A549 (cell line): ENCODE data around the gene RPL31. TPM values are rescaled to one million over a fixed set of nuclear protein-coding genes. Genes with fewer than 3 reads are reported as not detected.

Experiments used
- ATAC-seq, 2 experiments: fragments of 200-7000 bp in 1 of 2; fragments of >200 bp in 1 of 2; cut with Nextera tagmentation in 1 of 2; cut with Tn5 transposase in 1 of 2; 3 replicates each; pipeline versions ENCODE4 v1.8.0 to v1.9.1; 2018 to 2020; ENCODE audit warnings: mild to moderate bottlenecking in 1 of 2, moderate library complexity in 1 of 2
- CTCF ChIA-PET: fragments of 300-600 bp; sonication (Branson Sonifier 250); formaldehyde crosslinking; extraction: SDS; loops from one replicate; lab custom pipeline; 2021; ENCODE audit warnings: antibody characterized with exemption, inconsistent platforms; lab: Yijun Ruan, JAX
- POLR2A ChIA-PET: fragments of 350-600 bp; formaldehyde crosslinking; extraction: SDS; loops from one replicate; lab custom pipeline; 2021; ENCODE audit warnings: antibody characterized with exemption, inconsistent platforms; lab: Yijun Ruan, JAX
- DNase-seq, 2 experiments: peaks; one replicate each; pipeline versions ENCODE4 v3.0.0 to v3.0.0-alpha.2; 2011 to 2016; ENCODE audit warnings: low read depth in 1 of 2, low spot score in 1 of 2
- FAIRE-seq: peaks from 2 replicates; lab custom pipeline; 2011; peaks lifted over from hg19 to GRCh38; lab: Jason Lieb, UNC
- H3K27ac ChIP-seq, 2 experiments: fragments of >200 bp; sonication (Bioruptor Twin); formaldehyde crosslinking; 3 replicates each; pipeline ENCODE4 v1.5.1; 2016 to 2017
- H3K4me1 ChIP-seq: fragments of >200 bp; sonication (Bioruptor Twin); formaldehyde crosslinking; 3 replicates; pipeline ENCODE4 v1.6.1; 2016
- H3K4me2 ChIP-seq: fragments of >200 bp; sonication (Bioruptor Twin); formaldehyde crosslinking; 3 replicates; pipeline ENCODE4 v1.6.1; 2016
- H3K4me3 ChIP-seq: fragments of >200 bp; sonication (Bioruptor Twin); formaldehyde crosslinking; 3 replicates; pipeline ENCODE4 v1.5.1; 2016
- H3K9me3 ChIP-seq: fragments of >200 bp; sonication (Bioruptor Twin); formaldehyde crosslinking; 3 replicates; pipeline ENCODE4 v1.6.1; 2016
- CBX8 ChIP-seq: fragments of 200-600 bp; sonication (generic); IDR thresholded peaks from 2 replicates; pipeline ENCODE4 v1.6.1; 2016
- EHF ChIP-seq: fragments of 250-450 bp; sonication (Bioruptor Pico); IDR thresholded peaks from 2 replicates; pipeline ENCODE4 v1.5.0; 2020; ENCODE audit warnings: mild to moderate bottlenecking
- EP300 ChIP-seq, 2 experiments: fragments of >200 bp; sonication (Bioruptor Twin); formaldehyde crosslinking; IDR thresholded peaks; 2 replicates in 1 of 2; 3 replicates in 1 of 2; pipeline ENCODE4 v1.6.1; 2016 to 2017
- FOSB ChIP-seq: fragments of 250-450 bp; sonication (Bioruptor Pico); IDR thresholded peaks from 2 replicates; pipeline ENCODE4 v1.5.0; 2020; ENCODE audit warnings: mild to moderate bottlenecking, moderate library complexity
- FOXS1 ChIP-seq: fragments of 250-450 bp; sonication (Bioruptor Pico); IDR thresholded peaks from 2 replicates; pipeline ENCODE4 v1.5.0; 2020; ENCODE audit warnings: mild to moderate bottlenecking, moderate library complexity
- HEYL ChIP-seq: fragments of 250-450 bp; sonication (Bioruptor Pico); IDR thresholded peaks from 2 replicates; pipeline ENCODE4 v1.8.0; 2021; ENCODE audit warnings: mild to moderate bottlenecking, moderate library complexity
- HOXA7 ChIP-seq: fragments of 250-450 bp; sonication (Bioruptor Pico); IDR thresholded peaks from 2 replicates; pipeline ENCODE4 v1.5.0; 2020; ENCODE audit warnings: mild to moderate bottlenecking, moderate library complexity
- HOXB5 ChIP-seq: fragments of 250-450 bp; sonication (Bioruptor Pico); IDR thresholded peaks from 2 replicates; pipeline ENCODE4 v1.5.0; 2020; ENCODE audit warnings: mild to moderate bottlenecking, moderate library complexity
- KDM5A ChIP-seq: fragments of 200-600 bp; sonication (generic); IDR thresholded peaks from 2 replicates; pipeline ENCODE4 v1.6.1; 2016; ENCODE audit warnings: antibody characterized with exemption, mild to moderate bottlenecking
- MYC ChIP-seq: IDR thresholded peaks from 2 replicates; pipeline ENCODE4 v1.6.1; 2012; ENCODE audit warnings: mild to moderate bottlenecking, inconsistent platforms, low read length, improper control_type of control experiment, borderline replicate concordance
- NFE2L2 ChIP-seq: fragments of 150-350 bp; conservative IDR thresholded peaks from 2 replicates; pipeline ENCODE4 v1.6.1; 2014; ENCODE audit warnings: low read length
- NR3C1 ChIP-seq: fragments of >200 bp; sonication (Bioruptor Twin); formaldehyde crosslinking; IDR thresholded peaks from 3 replicates; pipeline ENCODE4 v1.6.1; 2017
- PHF8 ChIP-seq: fragments of 200-600 bp; sonication (generic); IDR thresholded peaks from 2 replicates; pipeline ENCODE4 v1.6.1; 2016; ENCODE audit warnings: low read depth, mild to moderate bottlenecking, antibody characterized with exemption, moderate library complexity, borderline replicate concordance
- POLR2A ChIP-seq: IDR thresholded peaks from 2 replicates; pipeline ENCODE4 v1.6.1; 2012; ENCODE audit warnings: mild to moderate bottlenecking, low read length
- RARB ChIP-seq: fragments of 250-450 bp; sonication (Bioruptor Pico); IDR thresholded peaks from 2 replicates; pipeline ENCODE4 v1.8.0; 2021; ENCODE audit warnings: mild to moderate bottlenecking, moderate library complexity
- RCOR1 ChIP-seq: fragments of 150-350 bp; IDR thresholded peaks from 2 replicates; pipeline ENCODE4 v1.6.1; 2014; ENCODE audit warnings: antibody characterized with exemption, low read length, low read depth
- TFCP2L1 ChIP-seq: fragments of 250-450 bp; sonication (Bioruptor Pico); IDR thresholded peaks from 2 replicates; pipeline ENCODE4 v1.5.0; 2021; ENCODE audit warnings: mild to moderate bottlenecking
- ZC3H11A ChIP-seq: fragments of 450-650 bp; IDR thresholded peaks from 2 replicates; pipeline ENCODE4 v1.6.1; 2014; ENCODE audit warnings: antibody characterized with exemption, mild to moderate bottlenecking
- WGBS: methylation state at CpG from one replicate; pipeline ENCODE4 v1.1.6; 2017; ENCODE audit errors: missing lambda C conversion rate; 5-methylcytosine and 5-hydroxymethylcytosine counted together
- polyA plus RNA-seq, 4 experiments: library from polyadenylated mRNA; depleted of rRNA in 3 of 4; stranded (reverse); fragments of >200 nt; fragmentation: RNase III in 1 of 4; extraction: RNeasy Plus Mini Kit Qiagen cat#74134 plus additional on column Dnase treatment in 1 of 4; gene quantifications; 2 replicates in 3 of 4; 3 replicates in 1 of 4; pipeline ENCODE4 v1.2.3, GENCODE V29; 2011 to 2017
- TF ChIP-seq, protein P1 (sequence below): fragments of 150-350 bp; IDR thresholded peaks from 2 replicates; pipeline ENCODE4 v1.6.1; 2014; ENCODE audit warnings: low read depth, mild to moderate bottlenecking, low read length
- TF ChIP-seq, protein P2 (sequence below): fragments of 200-600 bp; sonication (generic); IDR thresholded peaks from 2 replicates; pipeline ENCODE4 v1.6.1; 2016; ENCODE audit warnings: antibody characterized with exemption, mild to moderate bottlenecking, moderate library complexity
- TF ChIP-seq, protein P3 (sequence below): fragments of 450-650 bp; IDR thresholded peaks from 2 replicates; pipeline ENCODE4 v1.6.1; 2014; ENCODE audit warnings: antibody characterized with exemption
- TF ChIP-seq, protein P4 (sequence below): fragments of >200 bp; sonication (Bioruptor Twin); formaldehyde crosslinking; IDR thresholded peaks from 2 replicates; pipeline ENCODE4 v1.6.1; 2016

Gene RPL31
- polyA plus RNA-seq, 2 of the 4 experiments (the other 2 are of a cell fraction): 1,803 to 2,064 TPM

DNA sequence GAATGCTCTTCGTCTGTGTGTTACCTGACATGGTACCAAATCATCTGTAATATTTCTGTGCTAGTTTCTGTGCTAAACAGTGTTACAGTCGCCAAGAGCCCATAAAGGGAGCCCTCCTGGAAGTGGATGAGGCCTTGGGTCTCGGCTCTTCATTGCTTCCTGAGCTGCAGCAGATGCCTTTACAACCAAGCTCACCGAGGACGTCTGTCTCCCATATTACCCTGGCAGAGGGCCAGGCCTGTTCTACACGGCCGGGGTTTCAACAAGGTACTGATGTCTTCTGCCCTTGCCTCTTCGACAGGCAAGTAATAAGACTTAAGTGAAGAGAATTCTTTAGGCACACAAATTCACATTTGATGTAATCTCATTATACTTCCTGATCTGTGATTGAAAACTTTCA lies 16.8 kb downstream of the RPL31 start:
- Histone ChIP-seq H3K9me3 (no peaks in the 10 kb centered on the region), H3K4me3 (no peak overlapping the region), H3K4me1 (no peaks in the 10 kb centered on the region), H3K27ac (no peak overlapping the region), H3K4me2 (no peak overlapping the region)
- TF ChIP-seq EHF (CRISPR knock-in tag) (no peak), KDM5A (no peak)
- TF ChIP-seq, protein P1, sequence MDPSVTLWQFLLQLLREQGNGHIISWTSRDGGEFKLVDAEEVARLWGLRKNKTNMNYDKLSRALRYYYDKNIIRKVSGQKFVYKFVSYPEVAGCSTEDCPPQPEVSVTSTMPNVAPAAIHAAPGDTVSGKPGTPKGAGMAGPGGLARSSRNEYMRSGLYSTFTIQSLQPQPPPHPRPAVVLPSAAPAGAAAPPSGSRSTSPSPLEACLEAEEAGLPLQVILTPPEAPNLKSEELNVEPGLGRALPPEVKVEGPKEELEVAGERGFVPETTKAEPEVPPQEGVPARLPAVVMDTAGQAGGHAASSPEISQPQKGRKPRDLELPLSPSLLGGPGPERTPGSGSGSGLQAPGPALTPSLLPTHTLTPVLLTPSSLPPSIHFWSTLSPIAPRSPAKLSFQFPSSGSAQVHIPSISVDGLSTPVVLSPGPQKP: no peak
- ATAC-seq (no peak), FAIRE-seq (no peak), DNase-seq (no peak)
- WGBS: 69% methylated on average over 8 of the region's 8 CpGs
- POLR2A ChIA-PET: no interaction called here
- CTCF ChIA-PET: no interaction called here

DNA sequence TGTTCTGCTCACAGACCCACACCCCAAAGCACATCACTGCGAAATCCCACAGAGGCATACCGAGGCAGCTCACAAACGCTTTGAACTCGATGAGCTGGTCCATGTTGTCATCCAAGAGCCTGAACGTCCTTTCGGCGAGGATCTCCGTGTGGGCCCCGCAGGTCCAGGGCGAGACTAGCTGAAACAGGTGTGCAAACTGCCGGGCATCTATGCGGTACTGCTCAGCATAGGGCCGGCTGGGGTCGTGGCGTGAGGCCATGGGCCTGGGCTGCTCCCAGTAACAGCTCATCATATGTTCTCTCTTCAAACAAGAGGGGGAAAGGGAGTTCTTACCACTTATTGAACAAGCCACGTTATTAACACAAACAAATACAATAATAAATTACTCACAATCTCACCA lies 20.1 kb downstream of the RPL31 start:
- 92% methylated on average over 16 of the region's 16 CpGs for WGBS
- ATAC-seq (peak in 1 of 2 experiments; percentile 23; a peak in 2 of 6 replicates), FAIRE-seq (no peak), DNase-seq (no peak)
- Histone ChIP-seq H3K27ac (no peak overlapping the region), H3K4me1 (no peaks in the 10 kb centered on the region), H3K4me3 (no peak overlapping the region), H3K4me2 (no peak overlapping the region), H3K9me3 (no peaks in the 10 kb centered on the region)
- TF ChIP-seq TFCP2L1 (no peak), RARB (CRISPR knock-in tag) (no peak), HEYL (no peak), POLR2A (no peak), CBX8 (no peak), NFE2L2 (no peak), MYC (no peak), FOXS1 (CRISPR knock-in tag) (no peak), KDM5A (no peak), RCOR1 (no peak), HOXB5 (CRISPR knock-in tag) (no peak), HOXA7 (no peak), EP300 (IDR thresholded peaks at IDR 0.05) (no peak), ZC3H11A (no peak), NR3C1 (no peak), FOSB (no peak), PHF8 (no peak)
- TF ChIP-seq, protein P2, sequence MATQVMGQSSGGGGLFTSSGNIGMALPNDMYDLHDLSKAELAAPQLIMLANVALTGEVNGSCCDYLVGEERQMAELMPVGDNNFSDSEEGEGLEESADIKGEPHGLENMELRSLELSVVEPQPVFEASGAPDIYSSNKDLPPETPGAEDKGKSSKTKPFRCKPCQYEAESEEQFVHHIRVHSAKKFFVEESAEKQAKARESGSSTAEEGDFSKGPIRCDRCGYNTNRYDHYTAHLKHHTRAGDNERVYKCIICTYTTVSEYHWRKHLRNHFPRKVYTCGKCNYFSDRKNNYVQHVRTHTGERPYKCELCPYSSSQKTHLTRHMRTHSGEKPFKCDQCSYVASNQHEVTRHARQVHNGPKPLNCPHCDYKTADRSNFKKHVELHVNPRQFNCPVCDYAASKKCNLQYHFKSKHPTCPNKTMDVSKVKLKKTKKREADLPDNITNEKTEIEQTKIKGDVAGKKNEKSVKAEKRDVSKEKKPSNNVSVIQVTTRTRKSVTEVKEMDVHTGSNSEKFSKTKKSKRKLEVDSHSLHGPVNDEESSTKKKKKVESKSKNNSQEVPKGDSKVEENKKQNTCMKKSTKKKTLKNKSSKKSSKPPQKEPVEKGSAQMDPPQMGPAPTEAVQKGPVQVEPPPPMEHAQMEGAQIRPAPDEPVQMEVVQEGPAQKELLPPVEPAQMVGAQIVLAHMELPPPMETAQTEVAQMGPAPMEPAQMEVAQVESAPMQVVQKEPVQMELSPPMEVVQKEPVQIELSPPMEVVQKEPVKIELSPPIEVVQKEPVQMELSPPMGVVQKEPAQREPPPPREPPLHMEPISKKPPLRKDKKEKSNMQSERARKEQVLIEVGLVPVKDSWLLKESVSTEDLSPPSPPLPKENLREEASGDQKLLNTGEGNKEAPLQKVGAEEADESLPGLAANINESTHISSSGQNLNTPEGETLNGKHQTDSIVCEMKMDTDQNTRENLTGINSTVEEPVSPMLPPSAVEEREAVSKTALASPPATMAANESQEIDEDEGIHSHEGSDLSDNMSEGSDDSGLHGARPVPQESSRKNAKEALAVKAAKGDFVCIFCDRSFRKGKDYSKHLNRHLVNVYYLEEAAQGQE: no peak
- TF ChIP-seq, protein P3, sequence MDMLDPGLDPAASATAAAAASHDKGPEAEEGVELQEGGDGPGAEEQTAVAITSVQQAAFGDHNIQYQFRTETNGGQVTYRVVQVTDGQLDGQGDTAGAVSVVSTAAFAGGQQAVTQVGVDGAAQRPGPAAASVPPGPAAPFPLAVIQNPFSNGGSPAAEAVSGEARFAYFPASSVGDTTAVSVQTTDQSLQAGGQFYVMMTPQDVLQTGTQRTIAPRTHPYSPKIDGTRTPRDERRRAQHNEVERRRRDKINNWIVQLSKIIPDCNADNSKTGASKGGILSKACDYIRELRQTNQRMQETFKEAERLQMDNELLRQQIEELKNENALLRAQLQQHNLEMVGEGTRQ: no peak
- TF ChIP-seq, protein P4, sequence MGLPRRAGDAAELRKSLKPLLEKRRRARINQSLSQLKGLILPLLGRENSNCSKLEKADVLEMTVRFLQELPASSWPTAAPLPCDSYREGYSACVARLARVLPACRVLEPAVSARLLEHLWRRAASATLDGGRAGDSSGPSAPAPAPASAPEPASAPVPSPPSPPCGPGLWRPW: no peak
- CTCF ChIA-PET: interaction anchor here (1.1 to 2.7 kb wide), 5 partner anchors 10 to 183 kb away, joined by 3 to 17 read pairs (median 7); no protein-coding TSS in a partner anchor
- POLR2A ChIA-PET: no interaction called here
